SK-N-SH (cell line): ENCODE results near the gene SUGT1. TPM values are rescaled to one million over a fixed set of nuclear protein-coding genes. Genes with fewer than 3 reads are reported as not detected.

ENCODE experiments used
- CTCF ChIA-PET: fragments of 300-600, 350-600 bp; formaldehyde crosslinking; extraction: SDS; loops from one replicate; lab custom pipeline; 2021; lab: Yijun Ruan, JAX
- POLR2A ChIA-PET: fragments of 350-600 bp; sonication (Branson Sonifier 250); formaldehyde crosslinking; extraction: SDS; loops from one replicate; lab custom pipeline; 2020; ENCODE audit warnings: antibody characterized with exemption, inconsistent platforms; lab: Yijun Ruan, JAX
- DNase-seq: peaks from one replicate; pipeline ENCODE4 v3.0.0; 2012
- H2AFZ ChIP-seq: fragments of 200-600 bp; sonication (generic); 2 replicates; pipeline ENCODE4 v1.8.1; 2016; ENCODE audit warnings: antibody characterized with exemption, mild to moderate bottlenecking, low read depth
- H3F3A ChIP-seq: fragments of 200-600 bp; sonication (generic); replicated peaks from 2 replicates; pipeline ENCODE3; 2016; ENCODE audit warnings: antibody characterized with exemption, mild to moderate bottlenecking; ENCODE audit not compliant: insufficient read depth
- H3K27ac ChIP-seq, 2 experiments: fragments of 200-500 bp in 1 of 2; fragments of 200-600 bp in 1 of 2; sonication (Bioruptor generic) in 1 of 2; sonication (generic), shearing (Covaris generic) in 1 of 2; 2 replicates each; pipeline versions ENCODE4 v1.5.1 to v1.6.1; 2014 to 2016; ENCODE audit warnings: low read depth in 2 of 2, inconsistent platforms in 1 of 2, low read length in 1 of 2, mild to moderate bottlenecking in 1 of 2, mixed read lengths in 1 of 2
- H3K27me3 ChIP-seq: fragments of 200-600 bp; sonication (generic), shearing (Covaris generic); 2 replicates; pipeline ENCODE4 v1.6.1; 2016; ENCODE audit warnings: mixed run types; ENCODE audit not compliant: insufficient read depth
- H3K36me3 ChIP-seq, 2 experiments: fragments of 200-500 bp in 1 of 2; fragments of 200-600 bp in 1 of 2; sonication (Bioruptor generic) in 1 of 2; sonication (generic) in 1 of 2; replicated peaks in 1 of 2; 2 replicates each; pipeline versions ENCODE3 to v1.5.1; 2014 to 2016; ENCODE audit warnings: low read length in 1 of 2, mild to moderate bottlenecking in 1 of 2; ENCODE audit not compliant: insufficient read depth in 2 of 2, control insufficient read depth in 1 of 2
- H3K4me1 ChIP-seq, 2 experiments: fragments of 200-500 bp in 1 of 2; fragments of 200-600 bp in 1 of 2; sonication (Bioruptor generic) in 1 of 2; sonication (generic), shearing (Covaris generic) in 1 of 2; 2 replicates each; pipeline versions ENCODE4 v1.5.1 to v1.6.1; 2014 to 2016; ENCODE audit warnings: low read depth in 1 of 2, low read length in 1 of 2, mixed run types in 1 of 2; ENCODE audit not compliant: insufficient read depth in 2 of 2, control insufficient read depth in 1 of 2
- H3K4me2 ChIP-seq: fragments of 200-600 bp; sonication (generic), shearing (Covaris generic); 2 replicates; pipeline ENCODE4 v1.6.1; 2017; ENCODE audit warnings: mixed run types
- H3K4me3 ChIP-seq, 2 experiments: fragments of 200-500 bp in 1 of 2; fragments of 200-600 bp in 1 of 2; sonication (Bioruptor generic) in 1 of 2; sonication (generic), shearing (Covaris generic) in 1 of 2; 2 replicates each; pipeline versions ENCODE4 v1.5.1 to v1.8.1; 2014 to 2016; ENCODE audit warnings: low read depth in 2 of 2, inconsistent platforms in 1 of 2, low read length in 1 of 2, mild to moderate bottlenecking in 1 of 2, mixed read lengths in 1 of 2, moderate library complexity in 1 of 2
- H3K79me2 ChIP-seq: fragments of 200-600 bp; sonication (generic); 2 replicates; pipeline ENCODE4 v1.8.1; 2017; ENCODE audit warnings: mild to moderate bottlenecking; ENCODE audit not compliant: insufficient read depth
- H3K9ac ChIP-seq: fragments of 200-600 bp; sonication (generic); 2 replicates; pipeline ENCODE4 v1.6.1; 2017; ENCODE audit warnings: mixed run types
- H3K9me2 ChIP-seq: fragments of 200-600 bp; sonication (generic); 2 replicates; pipeline ENCODE4 v1.6.1; 2017; ENCODE audit warnings: mixed run types
- H3K9me3 ChIP-seq: fragments of 200-600 bp; sonication (generic); 2 replicates; pipeline ENCODE4 v1.6.1; 2017; ENCODE audit warnings: mixed run types, mild to moderate bottlenecking, moderate library complexity
- H4K20me1 ChIP-seq: fragments of 200-600 bp; sonication (generic); 2 replicates; pipeline ENCODE4 v1.6.1; 2017; ENCODE audit warnings: mild to moderate bottlenecking, mixed run types; ENCODE audit not compliant: insufficient read depth
- CHD2 ChIP-seq: fragments of 150-350 bp; IDR thresholded peaks from 2 replicates; pipeline ENCODE4 v1.6.1; 2018; ENCODE audit warnings: low read length; ENCODE audit not compliant: partially characterized antibody
- EZH2phosphoT487 ChIP-seq: fragments of 200-600 bp; sonication (generic); IDR thresholded peaks from 2 replicates; pipeline ENCODE4 v1.6.1; 2017; ENCODE audit warnings: low read depth, mixed run types, mild to moderate bottlenecking, antibody characterized with exemption, moderate library complexity, borderline replicate concordance
- FOXM1 ChIP-seq: IDR thresholded peaks from 2 replicates; pipeline ENCODE4 v1.4.0; 2012; ENCODE audit warnings: low read depth, mild to moderate bottlenecking
- JUND ChIP-seq: IDR thresholded peaks from 2 replicates; pipeline ENCODE4 v1.4.0; 2012
- MXI1 ChIP-seq: IDR thresholded peaks from 2 replicates; pipeline ENCODE4 v1.6.1; 2012; ENCODE audit warnings: mild to moderate bottlenecking, low read depth, low read length, improper control_type of control experiment
- NFIC ChIP-seq: IDR thresholded peaks from 2 replicates; pipeline ENCODE4 v1.4.0; 2012; ENCODE audit warnings: borderline replicate concordance
- SMC3 ChIP-seq: IDR thresholded peaks from 2 replicates; pipeline ENCODE4 v1.6.1; 2012; ENCODE audit warnings: low read depth, low read length, improper control_type of control experiment
- TCF12 ChIP-seq: IDR thresholded peaks from 2 replicates; pipeline ENCODE4 v1.4.0; 2012
- TEAD4 ChIP-seq: IDR thresholded peaks from 2 replicates; pipeline ENCODE4 v1.4.0; 2012; ENCODE audit warnings: mild to moderate bottlenecking, borderline replicate concordance; ENCODE audit not compliant: insufficient read depth
- YY1 ChIP-seq: IDR thresholded peaks from 2 replicates; pipeline ENCODE4 v1.4.0; 2012; ENCODE audit warnings: low read depth, mild to moderate bottlenecking
- WGBS: methylation state at CpG from one replicate; pipeline ENCODE4 v1.1.6; 2017; ENCODE audit warnings: low lambda C conversion rate; 5-methylcytosine and 5-hydroxymethylcytosine counted together
- polyA plus RNA-seq, 3 experiments: library from polyadenylated mRNA; depleted of rRNA; stranded (reverse); fragments of >200 nt; gene quantifications; 2 replicates each; pipeline ENCODE4 v1.2.3, GENCODE V29; 2012
- TF ChIP-seq, protein P1 (sequence below): IDR thresholded peaks from 2 replicates; pipeline ENCODE4; 2012
- TF ChIP-seq, protein P2 (sequence below): IDR thresholded peaks from 2 replicates; pipeline ENCODE4 v1.4.0; 2012; ENCODE audit warnings: low read depth, borderline replicate concordance
- TF ChIP-seq, protein P3 (sequence below): fragments of 150-350 bp; IDR thresholded peaks from 2 replicates; pipeline ENCODE4 v1.6.1; 2016; ENCODE audit warnings: mild to moderate bottlenecking, low read depth, low read length

Gene SUGT1
- polyA plus RNA-seq, 1 of the 3 experiments (the other 2 are of a cell fraction), result 18.6 TPM

DNA sequence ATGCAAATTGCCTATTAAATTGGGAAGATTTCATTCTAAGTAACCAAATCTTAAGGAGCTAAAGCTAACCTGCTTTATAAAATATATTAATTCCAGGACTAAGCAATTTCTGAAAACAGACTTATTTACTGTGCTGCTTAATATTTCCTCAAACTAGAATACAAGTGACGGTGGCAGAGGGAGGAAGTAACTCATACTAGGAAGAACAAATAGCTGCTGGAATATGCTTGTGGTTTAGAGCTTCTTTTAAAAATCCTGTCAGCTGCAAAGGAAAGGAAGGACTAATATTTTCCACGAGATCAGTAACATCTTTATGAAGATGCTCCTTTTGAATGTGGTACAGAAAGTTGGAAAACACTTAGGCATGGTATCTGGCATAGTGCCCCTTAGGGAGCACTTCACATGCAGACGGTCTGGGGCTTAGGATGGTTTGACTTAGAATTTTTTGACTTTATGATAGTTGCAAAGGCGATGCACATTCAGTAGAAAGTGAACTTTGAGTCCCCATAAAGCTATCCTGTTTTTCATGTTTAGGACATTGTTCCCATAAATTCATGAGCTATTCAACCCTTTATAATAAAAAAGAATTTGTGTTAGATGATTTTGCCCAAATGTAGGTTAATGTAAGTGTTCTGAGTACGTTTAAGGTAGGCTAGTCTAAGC, 13.8 kb upstream of the SUGT1 start:
- Histone ChIP-seq H4K20me1 (no peaks in the 10 kb centered on the region), H3K9me2 (no peaks in the 10 kb centered on the region), H3K4me2 (no peak overlapping the region), H3K4me1 (no peaks in the 10 kb centered on the region), H3K36me3 (peaks cover 14 to 30% of the 10 kb centered on the region in 2 experiments), H3K27ac (no peak overlapping the region), H3K9me3 (no peaks in the 10 kb centered on the region), H3K4me3 (no peak overlapping the region), H3F3A (peaks cover 6% of the 10 kb centered on the region), H3K27me3 (no peaks in the 10 kb centered on the region), H2AFZ (no peak overlapping the region), H3K79me2 (no peaks in the 10 kb centered on the region), H3K9ac (no peak overlapping the region)
- CTCF ChIA-PET, result interaction anchor here (1.3 kb wide), 1 partner anchor 208 kb away, joined by 3 read pairs; no protein-coding TSS in a partner anchor
- POLR2A ChIA-PET, result no interaction called here
- no peak for DNase-seq
- TF ChIP-seq SMC3 (no peak), NFIC (no peak), TCF12 (no peak), YY1 (no peak), JUND (no peak), EZH2phosphoT487 (no peak), CHD2 (no peak), FOXM1 (no peak)
- TF ChIP-seq, protein P1, sequence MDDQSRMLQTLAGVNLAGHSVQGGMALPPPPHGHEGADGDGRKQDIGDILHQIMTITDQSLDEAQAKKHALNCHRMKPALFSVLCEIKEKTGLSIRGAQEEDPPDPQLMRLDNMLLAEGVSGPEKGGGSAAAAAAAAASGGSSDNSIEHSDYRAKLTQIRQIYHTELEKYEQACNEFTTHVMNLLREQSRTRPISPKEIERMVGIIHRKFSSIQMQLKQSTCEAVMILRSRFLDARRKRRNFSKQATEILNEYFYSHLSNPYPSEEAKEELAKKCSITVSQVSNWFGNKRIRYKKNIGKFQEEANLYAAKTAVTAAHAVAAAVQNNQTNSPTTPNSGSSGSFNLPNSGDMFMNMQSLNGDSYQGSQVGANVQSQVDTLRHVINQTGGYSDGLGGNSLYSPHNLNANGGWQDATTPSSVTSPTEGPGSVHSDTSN, result no peak
- WGBS, result 93% methylated on average over 5 of the region's 5 CpGs

DNA sequence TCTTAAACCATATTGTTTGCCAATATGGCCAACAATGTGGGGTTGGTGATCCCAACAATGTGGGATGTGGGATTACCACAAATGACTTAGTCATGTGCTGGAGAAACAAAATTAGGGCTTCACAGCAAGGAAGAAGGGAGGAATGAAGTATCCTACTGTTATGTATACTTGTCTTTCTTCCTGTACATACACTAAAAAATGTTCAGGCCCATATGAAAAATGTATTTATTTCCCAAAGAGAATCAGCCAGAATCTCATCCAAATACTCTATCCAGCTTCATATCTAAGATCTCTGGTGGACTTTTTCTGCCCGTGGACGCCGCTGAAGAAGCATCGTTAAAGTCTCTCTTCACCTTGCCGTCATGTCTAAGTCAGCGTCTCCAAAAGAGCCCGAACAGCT, 10.5 kb upstream of the SUGT1 start, which contains the start of gene HNRNPA1L2:
HNRNPA1L2 (plus strand) TSS at position 301 of the 400 bp plus-strand sequence; CDS start at position 363, 62 bp downstream.
- POLR2A ChIA-PET, result interaction anchor here (1.3 kb wide), 1 partner anchor 10 kb away, joined by 4 read pairs; no protein-coding TSS in a partner anchor
- no peak within 1 kb of the TSS for H3K27ac ChIP-seq
- no peaks in the 10 kb centered on the region for H3K4me1 ChIP-seq
- H3K9me3 ChIP-seq, result no peaks in the 10 kb centered on the region
- WGBS, result 96% methylated on average over 7 of the region's 7 CpGs
- CTCF ChIA-PET, result no interaction called here
- peaks cover under 1% of the 10 kb centered on the region for H3F3A ChIP-seq
- H3K4me2 ChIP-seq, result no peak within 1 kb of the TSS
- no peak for DNase-seq
- no peak within 1 kb of the TSS for H3K4me3 ChIP-seq
- TF ChIP-seq SMC3, result no peak
- TF ChIP-seq, protein P2, sequence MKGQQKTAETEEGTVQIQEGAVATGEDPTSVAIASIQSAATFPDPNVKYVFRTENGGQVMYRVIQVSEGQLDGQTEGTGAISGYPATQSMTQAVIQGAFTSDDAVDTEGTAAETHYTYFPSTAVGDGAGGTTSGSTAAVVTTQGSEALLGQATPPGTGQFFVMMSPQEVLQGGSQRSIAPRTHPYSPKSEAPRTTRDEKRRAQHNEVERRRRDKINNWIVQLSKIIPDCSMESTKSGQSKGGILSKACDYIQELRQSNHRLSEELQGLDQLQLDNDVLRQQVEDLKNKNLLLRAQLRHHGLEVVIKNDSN, result no peak
- no peak for TF ChIP-seq MXI1
- TF ChIP-seq, protein P3, sequence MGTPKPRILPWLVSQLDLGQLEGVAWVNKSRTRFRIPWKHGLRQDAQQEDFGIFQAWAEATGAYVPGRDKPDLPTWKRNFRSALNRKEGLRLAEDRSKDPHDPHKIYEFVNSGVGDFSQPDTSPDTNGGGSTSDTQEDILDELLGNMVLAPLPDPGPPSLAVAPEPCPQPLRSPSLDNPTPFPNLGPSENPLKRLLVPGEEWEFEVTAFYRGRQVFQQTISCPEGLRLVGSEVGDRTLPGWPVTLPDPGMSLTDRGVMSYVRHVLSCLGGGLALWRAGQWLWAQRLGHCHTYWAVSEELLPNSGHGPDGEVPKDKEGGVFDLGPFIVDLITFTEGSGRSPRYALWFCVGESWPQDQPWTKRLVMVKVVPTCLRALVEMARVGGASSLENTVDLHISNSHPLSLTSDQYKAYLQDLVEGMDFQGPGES, result no peak
- TF ChIP-seq TEAD4, result no peak
- TF ChIP-seq, protein P1, result no peak
- TF ChIP-seq CHD2, result no peak
- no peak for TF ChIP-seq JUND
- TF ChIP-seq, all 33 proteins: peak for 0
- H2AFZ ChIP-seq, result no peak within 1 kb of the TSS
- no peak within 1 kb of the TSS for H3K9ac ChIP-seq
- no peaks in the 10 kb centered on the region for H4K20me1 ChIP-seq
- no peaks in the 10 kb centered on the region for H3K79me2 ChIP-seq
- no peaks in the 10 kb centered on the region for H3K9me2 ChIP-seq
- peaks cover 12 to 30% of the 10 kb centered on the region in 2 experiments for H3K36me3 ChIP-seq
- no peaks in the 10 kb centered on the region for H3K27me3 ChIP-seq
